Activated CD4-positive, alpha-beta memory T cell treated with anti-CD3 and anti-CD28 coated beads, Interleukin-2, amount 10 ng/mL, durations not matched to agents 7 days and 5 days (primary cell): Measurements from ENCODE around the gene EXD2. TPM values are rescaled to one million over a fixed set of nuclear protein-coding genes. Genes with fewer than 3 reads are reported as not detected.
A peak's percentile ranks its signal among the peaks of the same experiment; 100 is the strongest.

Experiments
- CTCF ChIA-PET: fragments of 350-600 bp; sonication (Branson Sonifier 250); formaldehyde crosslinking; loops from one replicate; lab custom pipeline; 2021; ENCODE audit warnings: antibody characterized with exemption, inconsistent platforms; lab: Charles Lee
- POLR2A ChIA-PET: fragments of 350-600 bp; sonication (Branson Sonifier 250); formaldehyde crosslinking; loops from one replicate; lab custom pipeline; 2021; ENCODE audit warnings: antibody characterized with exemption; lab: Charles Lee
- DNase-seq: peaks from one replicate; pipeline ENCODE4 v3.0.0-alpha.2; 2020
- H3K27ac Mint-ChIP-seq: one replicate; pipeline ENCODE4 v1.8.0; 2021; ENCODE audit warnings: mild to moderate bottlenecking, mixed read lengths
- H3K27me3 Mint-ChIP-seq: one replicate; pipeline ENCODE4 v1.8.0; 2021; ENCODE audit warnings: mixed read lengths
- H3K36me3 Mint-ChIP-seq: one replicate; pipeline ENCODE4 v1.8.0; 2021; ENCODE audit warnings: low read depth, mixed read lengths
- H3K4me1 Mint-ChIP-seq: one replicate; pipeline ENCODE4 v1.8.0; 2021; ENCODE audit warnings: mixed read lengths
- H3K4me3 Mint-ChIP-seq: one replicate; pipeline ENCODE4 v1.8.0; 2021; ENCODE audit warnings: mild to moderate bottlenecking, mixed read lengths
- H3K9me3 Mint-ChIP-seq: one replicate; pipeline ENCODE4 v1.8.0; 2021; ENCODE audit warnings: mixed read lengths
- total RNA-seq, 2 experiments: library from RNA; stranded (reverse); gene quantifications; one replicate each; pipeline ENCODE4 v1.2.3, GENCODE V29; 2021

EXD2 gene
- 1 to 10 TPM; 5.3 to 5.7 TPM for total RNA-seq

DNA sequence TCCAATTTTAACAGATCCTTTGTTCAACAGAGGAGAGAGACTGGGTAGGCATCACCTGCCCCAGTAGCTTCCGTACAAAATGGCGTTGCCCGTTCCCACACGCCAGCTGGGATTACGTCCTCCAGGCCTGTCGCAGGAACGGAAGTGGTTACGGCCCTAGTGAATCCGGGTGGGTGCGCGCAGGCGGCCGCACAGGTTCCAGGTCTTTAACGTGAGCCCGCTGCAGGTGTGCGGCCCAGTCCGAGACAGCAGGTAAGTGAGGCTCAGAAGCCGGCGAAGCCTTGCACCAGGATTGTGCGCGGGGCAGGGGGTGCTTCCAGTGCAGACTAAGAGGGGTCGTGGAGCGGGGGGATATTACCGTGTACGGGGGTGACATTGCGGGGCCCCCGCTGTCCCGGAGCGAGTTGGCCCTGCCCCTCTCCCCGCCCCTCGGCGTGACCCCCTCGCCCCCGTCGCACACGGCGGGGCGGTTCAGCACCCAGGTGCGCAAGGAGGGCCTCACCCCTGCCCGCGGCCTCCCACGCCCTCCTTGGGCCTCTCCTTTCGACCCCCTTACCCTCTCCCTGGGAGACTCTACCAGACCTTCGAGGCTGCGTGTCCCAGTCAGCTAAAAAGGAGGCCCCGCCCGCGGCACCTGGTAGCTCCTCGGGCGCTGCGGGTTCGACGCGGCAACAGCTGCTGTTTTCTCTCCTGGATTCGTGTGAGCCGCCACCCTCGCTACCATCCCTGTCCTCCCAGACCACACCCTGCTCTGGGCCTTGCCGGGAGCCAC, at the start of gene EXD2:
Gene EXD2, plus strand, starts transcription at position 159 of the 772 bp plus-strand sequence. CDS start 17,973 bp downstream, outside the sequence.
- peaks cover 5% of the 10 kb centered on the region for H3K27me3 Mint-ChIP-seq
- H3K4me1 Mint-ChIP-seq = peaks cover 23% of the 10 kb centered on the region
- peak; percentile 72 for DNase-seq
- H3K27ac Mint-ChIP-seq = peak within 1 kb of the TSS; percentile 69
- no peaks in the 10 kb centered on the region for H3K36me3 Mint-ChIP-seq
- POLR2A ChIA-PET = interaction anchor here (0.8 to 2.2 kb wide), 7 partner anchors 10 to 62 kb away, joined by 3 to 9 read pairs (median 3); partner anchors contain the start of gene DCAF5
- CTCF ChIA-PET = interaction anchor here (0.9 to 1.0 kb wide), 2 partner anchors 51 to 59 kb away, joined by 3 to 6 read pairs; no protein-coding TSS in a partner anchor
- H3K4me3 Mint-ChIP-seq = peak within 1 kb of the TSS; percentile 85
- no peaks in the 10 kb centered on the region for H3K9me3 Mint-ChIP-seq

GRCh38 chr14:69141550-69141949, 49.7 kb upstream of the EXD2 start:
- no peaks in the 10 kb centered on the region for H3K27me3 Mint-ChIP-seq
- no peak overlapping the region for H3K27ac Mint-ChIP-seq
- peaks cover 4% of the 10 kb centered on the region for H3K4me1 Mint-ChIP-seq
- ChIA-PET POLR2A (no interaction called here), CTCF (interaction anchor here (1.9 kb wide), 1 partner anchor 12 kb away, joined by 6 read pairs; no protein-coding TSS in a partner anchor)
- H3K36me3 Mint-ChIP-seq = peaks cover 11% of the 10 kb centered on the region
- DNase-seq = no peak
- no peak overlapping the region for H3K4me3 Mint-ChIP-seq
- H3K9me3 Mint-ChIP-seq = no peaks in the 10 kb centered on the region

DNA sequence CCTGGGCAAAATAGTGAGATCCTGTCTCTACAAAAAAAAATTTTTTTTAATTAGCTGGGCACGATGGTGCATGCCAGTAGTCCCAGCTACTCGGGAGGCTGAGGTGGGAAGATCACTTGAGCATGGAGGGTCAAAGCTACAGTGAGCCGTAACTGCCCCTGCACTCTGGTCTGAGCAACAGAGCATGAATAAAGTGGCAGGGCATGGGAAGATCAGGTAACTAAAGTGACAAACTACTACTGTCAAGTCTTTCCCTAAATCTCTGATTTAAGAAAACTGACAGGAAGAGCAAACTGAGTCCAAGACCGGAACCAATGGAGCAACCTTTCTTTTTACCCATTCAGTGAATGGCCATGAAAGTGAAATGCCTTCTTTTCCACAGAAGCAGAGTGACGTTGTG, 49.2 kb upstream of the EXD2 start:
- Mint-ChIP-seq H3K27ac (no peak overlapping the region), H3K36me3 (peaks cover 15% of the 10 kb centered on the region), H3K27me3 (no peaks in the 10 kb centered on the region), H3K9me3 (no peaks in the 10 kb centered on the region), H3K4me3 (no peak overlapping the region), H3K4me1 (peaks cover 4% of the 10 kb centered on the region)
- POLR2A ChIA-PET = no interaction called here
- no peak for DNase-seq
- CTCF ChIA-PET = interaction anchor here (1.9 kb wide), 1 partner anchor 12 kb away, joined by 6 read pairs; no protein-coding TSS in a partner anchor

DNA sequence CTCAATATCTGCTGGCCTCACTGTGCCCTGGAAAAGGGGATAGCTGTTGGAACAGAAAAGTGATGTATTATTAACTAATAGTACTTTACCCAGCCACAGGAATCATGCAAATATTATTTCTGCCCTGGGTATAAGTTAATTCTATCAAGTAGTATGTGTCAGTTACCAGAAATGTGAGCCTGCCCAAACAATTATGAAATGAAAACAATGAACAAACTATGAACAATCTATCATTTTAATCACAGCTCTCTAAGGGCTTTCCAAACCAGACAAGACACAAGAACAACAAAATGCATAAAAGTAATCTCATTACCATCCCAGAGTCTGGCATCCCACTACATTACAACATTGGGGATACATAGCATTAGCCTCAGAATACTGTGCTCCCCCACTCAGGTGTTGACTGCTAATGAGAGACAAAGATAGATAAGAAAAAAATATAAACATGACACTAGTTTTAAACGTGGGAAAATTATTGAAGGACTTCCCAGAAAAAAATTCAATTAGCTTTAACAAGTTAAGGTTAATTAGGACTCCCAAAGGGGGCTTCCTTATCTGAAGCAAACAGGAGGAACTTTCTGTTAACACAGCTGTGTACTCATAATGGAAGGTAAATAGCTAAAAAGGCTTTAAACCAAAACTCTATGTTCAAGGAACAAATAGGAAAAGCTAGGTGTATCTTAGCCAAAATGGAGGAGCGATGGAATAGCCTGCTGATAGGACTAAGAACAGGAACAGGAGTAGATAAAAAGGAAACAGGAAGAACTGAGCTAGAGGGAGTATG, 41.6 kb upstream of the EXD2 start:
- no peak for DNase-seq
- ChIA-PET CTCF (interaction anchor here (4.1 kb wide), 1 partner anchor 20 kb away, joined by 28 read pairs; no protein-coding TSS in a partner anchor), POLR2A (interaction anchor here (2.2 kb wide), 1 partner anchor 10 kb away, joined by 5 read pairs; no protein-coding TSS in a partner anchor)
- Mint-ChIP-seq H3K27me3 (peaks cover 4% of the 10 kb centered on the region), H3K4me3 (peak overlapping the region; percentile 51), H3K27ac (no peak overlapping the region), H3K4me1 (peaks cover 35% of the 10 kb centered on the region), H3K36me3 (peaks cover 35% of the 10 kb centered on the region), H3K9me3 (no peaks in the 10 kb centered on the region)

GRCh38 chr14:69151458-69152180, 39.7 kb upstream of the EXD2 start:
- POLR2A ChIA-PET = interaction anchor here (0.6 to 3.1 kb wide), 9 partner anchors 12 to 370 kb away, joined by 3 to 27 read pairs (median 4); partner anchors contain the start of genes ERH, SLC39A9 and ZFP36L1
- peak; percentile 80 for DNase-seq
- peak overlapping the region; percentile 93 for H3K27ac Mint-ChIP-seq
- peaks cover 35% of the 10 kb centered on the region for H3K36me3 Mint-ChIP-seq
- peaks cover 17% of the 10 kb centered on the region for H3K27me3 Mint-ChIP-seq
- H3K4me3 Mint-ChIP-seq = peak overlapping the region; percentile 92
- H3K4me1 Mint-ChIP-seq = peaks cover 35% of the 10 kb centered on the region
- H3K9me3 Mint-ChIP-seq = no peaks in the 10 kb centered on the region
- CTCF ChIA-PET = interaction anchor here (0.7 to 4.1 kb wide), 7 partner anchors 8 to 1207 kb away, joined by 3 to 28 read pairs (median 4); partner anchors contain the start of genes COX16, ERH and SLC39A9

DNA sequence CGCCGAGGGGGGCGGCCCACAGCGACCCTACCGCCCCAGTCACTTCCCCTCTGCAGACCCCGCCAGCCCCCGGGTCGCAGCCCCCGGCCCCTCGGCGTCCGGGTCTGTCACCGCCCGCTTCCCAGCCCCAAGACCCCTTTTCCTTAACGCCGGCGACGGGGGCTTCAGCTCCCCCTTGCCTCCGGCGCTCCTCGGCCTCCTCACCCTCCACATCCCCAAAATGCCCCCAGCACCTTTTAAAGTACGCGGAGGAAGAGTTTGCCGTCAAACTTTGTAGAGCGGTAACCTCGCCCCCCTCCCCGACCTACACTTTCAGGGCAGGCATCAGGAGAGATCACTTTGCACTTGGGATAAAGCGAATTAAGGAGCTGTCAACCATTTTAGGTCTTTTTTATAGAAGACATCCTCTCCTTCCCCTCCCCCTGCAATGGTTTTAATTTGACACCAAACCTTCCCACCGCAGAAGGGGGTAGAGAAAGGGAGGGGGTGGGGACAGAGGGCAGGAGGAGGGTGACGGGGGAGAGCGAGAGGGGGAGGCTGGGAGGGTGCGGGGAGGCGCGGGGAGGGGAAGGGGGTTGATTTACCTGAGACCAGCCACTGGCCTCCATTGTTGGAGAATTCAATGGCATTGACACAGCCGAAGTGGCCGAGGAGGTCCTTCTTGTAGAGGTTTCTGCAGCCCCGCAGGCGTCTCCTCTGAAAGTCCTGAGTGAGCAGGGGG, 39.0 kb upstream of the EXD2 start:
- H3K27me3 Mint-ChIP-seq = peaks cover 18% of the 10 kb centered on the region
- no peaks in the 10 kb centered on the region for H3K9me3 Mint-ChIP-seq
- peak overlapping the region; percentile 92 for H3K4me3 Mint-ChIP-seq
- peak; percentile 59 for DNase-seq
- CTCF ChIA-PET = interaction anchor here (0.7 to 4.1 kb wide), 6 partner anchors 9 to 1207 kb away, joined by 3 to 28 read pairs (median 4); partner anchors contain the start of genes COX16, ERH and SLC39A9
- H3K4me1 Mint-ChIP-seq = peaks cover 32% of the 10 kb centered on the region
- H3K36me3 Mint-ChIP-seq = peaks cover 29% of the 10 kb centered on the region
- H3K27ac Mint-ChIP-seq = peak overlapping the region; percentile 93
- POLR2A ChIA-PET = interaction anchor here (0.9 to 3.1 kb wide), 9 partner anchors 15 to 459 kb away, joined by 3 to 27 read pairs (median 4); partner anchors contain the start of genes ERH, EXD2, SLC39A9 and SUSD6

- peak; percentile 95 for DNase-seq
- Mint-ChIP-seq H3K4me3 (peak within 1 kb of the TSS; percentile 92), H3K27ac (peak within 1 kb of the TSS; percentile 93)
Measured at GRCh38 chr14:69152902-69153151, 38.5 kb upstream of the EXD2 start, which contains the start of gene DCAF5. TSS of gene DCAF5 (minus strand) at chr14:69153119. CDS start at chr14:69152978, 141 bp downstream.

DNA sequence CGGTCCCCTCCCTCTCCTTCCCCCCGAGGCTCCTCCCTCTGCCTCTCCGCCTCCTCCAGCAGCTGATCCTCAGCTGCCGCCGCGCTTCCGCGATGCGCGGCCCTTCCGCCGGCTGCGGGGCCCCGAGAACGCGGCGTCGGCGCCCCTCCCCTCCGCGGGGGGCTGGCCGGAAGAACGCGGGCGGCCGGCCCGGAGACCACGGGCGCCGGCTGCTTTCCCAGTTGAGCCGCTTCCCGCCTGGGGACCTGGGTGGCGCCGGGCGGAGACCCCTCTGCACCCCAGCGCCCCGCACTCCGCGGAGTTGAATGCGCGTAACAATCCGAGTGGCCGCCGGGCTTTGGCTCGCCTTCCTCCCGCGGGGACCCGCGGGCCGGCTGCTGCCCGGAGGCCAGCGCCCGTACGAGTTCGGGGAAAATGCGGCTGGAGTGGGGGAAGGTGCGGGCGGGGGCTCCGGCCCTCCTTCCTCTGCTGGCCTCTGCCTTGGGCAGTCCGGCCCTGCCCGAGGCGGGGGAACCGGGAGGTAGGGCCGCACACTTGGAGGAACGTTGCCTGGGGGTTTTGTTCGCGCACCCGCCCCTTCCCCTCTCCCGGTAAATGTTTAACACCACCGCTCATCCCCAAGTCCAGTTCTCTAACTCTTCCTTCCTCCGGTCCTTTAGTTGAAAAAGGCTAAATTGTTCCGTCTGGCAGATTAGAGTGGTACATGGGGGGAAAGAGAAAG, 38.0 kb upstream of the EXD2 start:
- no peaks in the 10 kb centered on the region for H3K9me3 Mint-ChIP-seq
- POLR2A ChIA-PET = interaction anchor here (0.5 to 3.1 kb wide), 9 partner anchors 16 to 613 kb away, joined by 3 to 27 read pairs (median 3); partner anchors contain the start of genes ERH, EXD2, SLC39A9 and SUSD6
- H3K4me1 Mint-ChIP-seq = peaks cover 32% of the 10 kb centered on the region
- H3K27me3 Mint-ChIP-seq = peaks cover 20% of the 10 kb centered on the region
- H3K4me3 Mint-ChIP-seq = peak overlapping the region; percentile 92
- peaks cover 25% of the 10 kb centered on the region for H3K36me3 Mint-ChIP-seq
- CTCF ChIA-PET = interaction anchor here (4.1 kb wide), 1 partner anchor 24 kb away, joined by 28 read pairs; no protein-coding TSS in a partner anchor
- DNase-seq = no peak
- H3K27ac Mint-ChIP-seq = peak overlapping the region; percentile 69

More at GRCh38 chr14:69152902-69153151, 38.5 kb upstream of the EXD2 start, which contains the start of gene DCAF5:
- CTCF ChIA-PET = interaction anchor here (4.1 kb wide), 1 partner anchor 23 kb away, joined by 28 read pairs; no protein-coding TSS in a partner anchor
- H3K4me1 Mint-ChIP-seq = peaks cover 32% of the 10 kb centered on the region
- H3K9me3 Mint-ChIP-seq = no peaks in the 10 kb centered on the region
- POLR2A ChIA-PET = interaction anchor here (0.9 to 3.1 kb wide), 8 partner anchors 16 to 459 kb away, joined by 3 to 27 read pairs (median 6); partner anchors contain the start of genes ERH, EXD2, SLC39A9 and SUSD6
- H3K27me3 Mint-ChIP-seq = peaks cover 20% of the 10 kb centered on the region
- H3K36me3 Mint-ChIP-seq = peaks cover 25% of the 10 kb centered on the region

DNA sequence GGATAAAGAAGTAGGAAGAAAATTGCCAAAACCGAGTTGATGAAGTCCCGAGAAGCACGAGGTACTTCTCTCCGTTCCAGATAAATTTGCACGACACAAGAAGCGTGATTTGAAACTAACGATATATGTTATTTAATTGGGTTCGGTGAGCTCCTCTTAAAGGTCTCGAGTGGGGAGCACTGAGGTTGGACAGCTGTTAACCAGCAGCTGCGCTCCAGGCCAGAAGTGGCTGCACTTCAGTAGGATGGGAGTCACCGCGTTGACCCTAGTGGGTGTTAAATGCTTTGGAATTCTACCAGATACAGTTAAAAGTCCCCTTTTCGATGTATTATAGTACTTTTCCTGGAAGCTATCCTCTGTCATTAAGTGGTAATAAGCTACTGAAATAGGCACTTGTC, 37.4 kb upstream of the EXD2 start:
- POLR2A ChIA-PET = interaction anchor here (0.9 to 2.6 kb wide), 3 partner anchors 37 to 361 kb away, joined by 3 to 27 read pairs (median 9); partner anchors contain the start of genes ERH, EXD2, SLC39A9 and ZFP36L1
- Mint-ChIP-seq H3K36me3 (peaks cover 20% of the 10 kb centered on the region), H3K4me1 (peaks cover 28% of the 10 kb centered on the region), H3K9me3 (no peaks in the 10 kb centered on the region), H3K27ac (peak overlapping the region; percentile 69), H3K4me3 (peak overlapping the region; percentile 89), H3K27me3 (peaks cover 25% of the 10 kb centered on the region)
- DNase-seq = no peak
- CTCF ChIA-PET = interaction anchor here (0.6 kb wide), 1 partner anchor 248 kb away, joined by 3 read pairs; no protein-coding TSS in a partner anchor

- DNase-seq = no peak
- H3K27me3 Mint-ChIP-seq = peaks cover 29% of the 10 kb centered on the region
- H3K4me1 Mint-ChIP-seq = peaks cover 20% of the 10 kb centered on the region
- H3K9me3 Mint-ChIP-seq = no peaks in the 10 kb centered on the region
- ChIA-PET POLR2A (no interaction called here), CTCF (no interaction called here)
- no peak overlapping the region for H3K27ac Mint-ChIP-seq
- peaks cover 12% of the 10 kb centered on the region for H3K36me3 Mint-ChIP-seq
- H3K4me3 Mint-ChIP-seq = no peak overlapping the region
Measured at GRCh38 chr14:69154779-69155178, 36.5 kb upstream of the EXD2 start.
